Measurements from ENCODE around the gene CCDC201. TPM values are rescaled to one million over a fixed set of nuclear protein-coding genes. Genes with fewer than 3 reads are reported as not detected.
"Not testable (repeated sequence)": the region's sequence is repeated elsewhere in the genome, so short reads cannot be mapped to it uniquely, and the experiment has no call there.

Gene CCDC201
- total RNA-seq, 1 donor from 2014 or later: not detected

- H3K36me3 Mint-ChIP-seq (ENCODE audit: low read depth); H3K27ac Mint-ChIP-seq; intact Hi-C loops (cut with micrococcal nuclease); DNase-seq (ENCODE audit: low spot score); H3K4me1 Mint-ChIP-seq (ENCODE audit: low read depth); H3K27me3 Mint-ChIP-seq (ENCODE audit: insufficient read depth); H3K4me3 Mint-ChIP-seq; H3K9me3 Mint-ChIP-seq: not testable (repeated sequence)
Observed at GRCh38 chr7:45814216-45815118, 58.4 kb downstream of the CCDC201 start.

GRCh38 chr7:45813771-45814170 is 59.1 kb downstream of the CCDC201 start:
- H3K27me3 Mint-ChIP-seq (ENCODE audit: insufficient read depth); H3K36me3 Mint-ChIP-seq (ENCODE audit: low read depth); intact Hi-C loops (cut with micrococcal nuclease): not testable (repeated sequence)

GRCh38 chr7:45812946-45813345 is 59.9 kb downstream of the CCDC201 start:
- no peaks in the 10 kb centered on the region for H3K27me3 Mint-ChIP-seq (ENCODE audit: insufficient read depth)
- no peaks in the 10 kb centered on the region for H3K4me1 Mint-ChIP-seq (ENCODE audit: low read depth)
- H3K36me3 Mint-ChIP-seq (ENCODE audit: low read depth): no peaks in the 10 kb centered on the region
- DNase-seq (ENCODE audit: low spot score): no peak
- no peak overlapping the region for H3K4me3 Mint-ChIP-seq
- H3K9me3 Mint-ChIP-seq: no peaks in the 10 kb centered on the region
- no peak overlapping the region for H3K27ac Mint-ChIP-seq
- intact Hi-C loops (cut with micrococcal nuclease): no loop called here

More at GRCh38 chr7:45813771-45814170, 59.1 kb downstream of the CCDC201 start:
- not testable (repeated sequence) for H3K4me1 Mint-ChIP-seq (ENCODE audit: low read depth); H3K9me3 Mint-ChIP-seq; DNase-seq (ENCODE audit: low spot score); H3K27ac Mint-ChIP-seq; H3K4me3 Mint-ChIP-seq

GRCh38 chr7:45811652-45812234 is 61.1 kb downstream of the CCDC201 start:
- H3K9me3 Mint-ChIP-seq; H3K27me3 Mint-ChIP-seq (ENCODE audit: insufficient read depth); H3K4me1 Mint-ChIP-seq (ENCODE audit: low read depth); H3K4me3 Mint-ChIP-seq; DNase-seq (ENCODE audit: low spot score); H3K27ac Mint-ChIP-seq; H3K36me3 Mint-ChIP-seq (ENCODE audit: low read depth); intact Hi-C loops (cut with micrococcal nuclease): not testable (repeated sequence)

DNA sequence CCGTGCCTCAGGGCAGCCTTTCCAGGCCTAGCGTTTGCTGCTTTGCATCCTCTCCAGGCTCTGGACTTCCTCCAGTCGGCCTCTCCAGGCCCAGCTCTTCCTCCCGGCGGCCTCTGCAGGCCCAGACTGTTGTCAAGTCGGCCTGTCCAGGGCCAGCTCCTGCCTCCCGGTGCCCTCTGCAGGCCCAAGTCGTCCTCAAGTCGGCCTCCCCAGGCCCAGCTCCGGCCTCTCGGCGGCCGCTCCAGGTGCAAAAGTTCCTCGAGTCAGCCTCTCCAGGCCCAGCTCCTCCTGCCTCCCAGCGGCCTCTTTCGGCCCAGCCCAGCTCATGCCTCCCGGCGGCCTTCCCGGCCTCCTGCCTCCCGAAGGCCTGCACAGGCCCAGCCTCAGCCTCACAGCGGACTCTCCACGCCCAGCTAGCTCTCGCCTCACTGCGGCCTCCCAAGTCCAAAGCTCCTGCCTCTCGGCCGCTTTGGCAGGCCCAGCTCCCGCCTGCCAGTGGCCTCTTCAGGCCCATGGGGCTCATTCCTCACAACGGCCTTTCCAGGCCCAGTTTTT is 62.4 kb downstream of the CCDC201 start:
- not testable (repeated sequence) for H3K4me1 Mint-ChIP-seq (ENCODE audit: low read depth); H3K9me3 Mint-ChIP-seq; H3K27me3 Mint-ChIP-seq (ENCODE audit: insufficient read depth)

More for the DNA sequence above, 62.4 kb downstream of the CCDC201 start:
- H3K36me3 Mint-ChIP-seq (ENCODE audit: low read depth); DNase-seq (ENCODE audit: low spot score); H3K27ac Mint-ChIP-seq; H3K4me3 Mint-ChIP-seq; intact Hi-C loops (cut with micrococcal nuclease): not testable (repeated sequence)

Other genes with a start within 250 kb of the CCDC201 start
- gene IGFBP1, start 15.4 kb upstream of the CCDC201 start, total RNA-seq: not detected in 2 replicates
- gene IGFBP3, start 48.2 kb upstream of the CCDC201 start, total RNA-seq: 1.2 and 1.3 TPM in 2 replicates

Data from activated T-helper 1 cell treated with anti-CD3 and anti-CD28 coated beads, Interleukin-12 subunit alpha, Interleukin-12 subunit beta, Interleukin-2, Interleukin-4 antibody, amounts not matched to agents 30 ng/mL and 10 ng/mL and 1 ng/mL, durations not matched to agents 14 hours and 24 hours and 36 hours (primary cell).